Activated CD4-positive, alpha-beta T cell treated with anti-CD3 and anti-CD28 coated beads, Interleukin-10, Interleukin-2, amounts not matched to agents 100 ng/mL and 50 ng/mL, durations not matched to agents 16 hours and 8 hours (primary cell): Measurements from ENCODE around the gene AFAP1.
A peak's percentile ranks its signal among the peaks of the same experiment; 100 is the strongest.

Experiments used
- DNase-seq: peaks from one replicate; pipeline ENCODE4 v3.0.0-alpha.2; 2020

AFAP1 gene

DNA sequence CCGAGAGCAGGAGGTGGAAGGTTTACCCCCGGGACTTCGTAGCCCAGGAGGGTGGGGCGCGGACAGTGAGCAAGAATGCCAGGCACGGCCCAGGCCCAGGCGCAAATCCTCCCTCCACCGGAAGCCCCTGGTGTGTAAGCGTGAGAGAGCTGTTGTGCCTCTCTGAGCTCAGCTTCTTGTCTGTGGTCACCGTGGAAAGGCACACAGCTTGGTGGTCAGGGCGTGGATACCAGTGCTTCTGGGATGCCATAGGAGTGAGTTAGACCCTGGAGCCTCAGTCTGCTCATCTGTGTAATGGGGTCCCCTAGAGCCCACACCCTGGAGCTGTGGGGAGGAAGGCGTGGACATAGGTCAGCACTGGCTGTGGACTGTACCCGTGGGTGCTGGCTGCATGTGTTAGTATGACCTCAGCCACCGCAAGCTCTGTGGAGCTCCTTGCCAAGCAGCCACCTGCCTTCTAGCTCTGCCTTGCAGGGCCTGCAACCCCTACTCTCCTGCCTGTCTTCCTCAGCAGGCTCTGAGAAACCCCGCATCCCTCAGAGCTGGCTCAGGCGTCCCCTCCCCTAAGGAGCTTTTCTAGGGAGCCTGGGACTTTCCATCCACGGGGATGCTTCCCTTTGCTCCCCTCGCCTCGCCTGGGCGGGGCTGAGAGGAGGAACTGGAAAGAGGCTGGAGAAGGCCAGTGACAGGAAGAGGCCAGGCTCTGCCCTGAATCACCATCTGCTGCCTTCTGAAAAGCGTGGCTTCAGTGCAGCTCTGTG, 28.0 kb upstream of the AFAP1 start:
- DNase-seq: no peak

DNA sequence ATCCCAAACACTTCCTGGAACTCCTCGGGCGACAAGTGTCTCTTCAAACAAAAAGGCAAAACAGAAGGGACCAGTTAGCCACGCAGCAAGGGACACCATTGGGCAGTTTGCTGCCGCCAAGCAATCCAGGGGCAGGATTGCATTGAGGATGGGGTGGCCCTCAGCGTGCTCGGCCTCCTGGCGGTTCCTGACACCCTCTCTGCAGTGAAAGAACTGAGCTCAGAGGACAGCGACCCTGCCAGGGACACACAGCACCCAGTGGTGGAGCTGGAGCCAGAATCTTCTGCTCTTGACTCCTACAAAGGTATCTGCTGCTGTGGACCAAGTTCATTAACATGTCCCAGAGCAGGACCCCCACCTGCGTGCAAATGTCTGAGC, 27.4 kb upstream of the AFAP1 start:
- DNase-seq: no peak

DNA sequence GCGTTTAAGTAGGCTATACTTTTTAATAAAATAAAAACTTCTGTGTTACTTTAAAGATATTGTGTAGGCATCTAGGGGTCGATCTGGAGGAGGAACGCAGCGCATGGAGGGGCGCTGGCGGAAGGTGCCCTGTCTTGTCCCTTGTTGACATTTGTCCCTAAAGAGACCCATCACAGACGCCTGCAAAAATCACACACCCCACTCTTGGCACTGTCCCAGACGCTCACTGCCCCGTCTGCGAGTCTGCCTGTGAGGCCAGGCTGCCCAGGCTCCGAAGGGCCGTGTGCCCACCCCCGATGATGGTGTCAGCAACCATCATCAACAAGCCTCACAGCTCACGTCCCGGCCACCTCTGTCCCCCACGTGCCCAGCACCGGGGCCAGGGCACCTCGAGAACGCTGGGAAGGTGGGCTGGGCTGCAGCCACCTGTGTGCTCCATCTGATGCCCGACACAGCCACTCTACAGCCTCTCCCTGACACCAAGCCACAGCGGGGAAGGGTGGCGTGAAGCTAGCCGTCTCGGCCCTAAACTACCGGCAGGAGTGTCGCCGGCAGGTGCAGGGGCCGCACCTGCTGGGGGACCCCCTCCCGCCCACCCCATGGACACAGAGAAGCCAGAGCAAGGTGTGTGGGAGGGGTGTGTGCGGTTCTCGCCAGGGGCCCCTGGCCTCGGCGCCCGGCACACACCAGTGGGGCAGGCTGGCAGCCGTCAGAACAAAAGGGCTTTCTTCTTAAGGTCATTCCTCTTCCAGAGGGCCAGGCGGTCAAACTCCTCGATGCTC, 26.8 kb upstream of the AFAP1 start:
- no peak for DNase-seq

DNA sequence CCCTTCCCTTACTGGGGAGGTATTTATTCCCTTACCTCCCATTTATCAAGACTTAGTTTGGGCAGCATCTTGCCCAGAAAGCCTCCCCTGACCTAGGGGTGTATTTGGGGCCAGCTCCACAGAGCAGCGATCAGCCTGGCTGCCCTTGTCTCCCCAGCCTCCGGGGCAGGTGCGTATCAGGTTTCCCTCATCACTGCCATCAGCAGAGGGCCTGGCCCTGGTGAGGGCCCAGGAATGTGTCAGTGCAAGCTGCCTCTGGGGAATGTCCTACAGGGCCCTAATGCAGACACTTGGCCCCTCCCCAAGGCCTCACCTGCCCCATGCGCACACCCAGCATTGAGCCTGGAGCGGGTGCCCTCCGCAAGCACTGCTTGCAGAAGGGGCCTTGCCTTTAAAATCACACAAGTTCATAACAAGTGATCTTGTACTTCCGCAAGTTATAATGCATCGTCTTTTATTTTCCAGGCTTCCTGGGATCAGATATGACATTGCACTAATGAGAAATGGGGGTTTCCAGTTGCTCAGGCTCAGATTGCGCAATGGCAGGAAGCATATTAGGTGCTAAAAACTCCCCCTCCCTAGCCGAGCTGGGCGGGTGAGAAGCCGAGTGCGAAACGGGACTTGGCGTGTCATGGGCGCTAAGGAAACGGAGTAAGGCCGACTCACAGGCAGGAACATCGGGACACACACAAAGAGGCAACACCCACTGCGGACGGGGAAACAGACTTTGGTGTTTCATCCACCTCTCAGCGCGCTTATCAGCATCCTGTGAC, 25.4 kb upstream of the AFAP1 start:
- peak; percentile 66 for DNase-seq

DNA sequence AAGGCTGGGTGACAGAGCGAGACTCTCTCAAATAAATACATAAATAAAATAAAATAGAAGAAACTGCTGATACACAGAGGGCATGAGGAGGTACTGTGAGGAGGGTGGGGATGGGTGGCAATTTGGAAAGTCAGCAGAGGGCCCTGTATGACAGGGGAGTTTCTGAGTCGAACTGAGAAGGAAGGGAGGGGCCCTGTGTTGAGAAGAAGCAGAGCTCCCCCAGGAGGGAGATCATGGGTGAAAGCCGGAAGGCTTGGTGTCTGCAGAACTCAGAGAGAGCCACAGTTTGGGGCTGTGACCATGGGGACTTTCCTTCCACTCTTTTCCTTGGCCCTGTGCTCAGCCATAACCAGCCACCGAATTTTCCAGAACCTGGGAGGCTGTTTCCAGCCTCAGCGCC, 24.8 kb upstream of the AFAP1 start:
- peak; percentile 79 for DNase-seq

DNA sequence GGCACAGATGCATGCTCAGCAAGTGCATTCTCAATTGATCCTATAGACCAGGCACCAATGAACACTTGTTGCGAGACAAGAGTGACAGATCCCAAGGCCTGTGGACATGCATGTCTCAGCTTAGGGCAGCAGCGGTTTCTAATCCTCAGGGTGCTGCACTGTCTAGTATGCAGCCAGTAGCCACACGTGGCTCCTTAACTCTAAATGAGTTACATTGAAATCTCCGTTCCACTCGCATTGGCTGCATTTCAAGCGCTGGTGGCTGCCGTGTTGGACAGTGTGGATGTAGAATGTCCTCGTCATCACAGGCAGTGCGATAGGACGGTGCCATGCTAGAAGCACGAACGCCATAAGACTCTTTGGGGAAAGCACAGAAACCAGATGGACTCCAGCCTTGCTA, 24.0 kb upstream of the AFAP1 start:
- no peak for DNase-seq

DNA sequence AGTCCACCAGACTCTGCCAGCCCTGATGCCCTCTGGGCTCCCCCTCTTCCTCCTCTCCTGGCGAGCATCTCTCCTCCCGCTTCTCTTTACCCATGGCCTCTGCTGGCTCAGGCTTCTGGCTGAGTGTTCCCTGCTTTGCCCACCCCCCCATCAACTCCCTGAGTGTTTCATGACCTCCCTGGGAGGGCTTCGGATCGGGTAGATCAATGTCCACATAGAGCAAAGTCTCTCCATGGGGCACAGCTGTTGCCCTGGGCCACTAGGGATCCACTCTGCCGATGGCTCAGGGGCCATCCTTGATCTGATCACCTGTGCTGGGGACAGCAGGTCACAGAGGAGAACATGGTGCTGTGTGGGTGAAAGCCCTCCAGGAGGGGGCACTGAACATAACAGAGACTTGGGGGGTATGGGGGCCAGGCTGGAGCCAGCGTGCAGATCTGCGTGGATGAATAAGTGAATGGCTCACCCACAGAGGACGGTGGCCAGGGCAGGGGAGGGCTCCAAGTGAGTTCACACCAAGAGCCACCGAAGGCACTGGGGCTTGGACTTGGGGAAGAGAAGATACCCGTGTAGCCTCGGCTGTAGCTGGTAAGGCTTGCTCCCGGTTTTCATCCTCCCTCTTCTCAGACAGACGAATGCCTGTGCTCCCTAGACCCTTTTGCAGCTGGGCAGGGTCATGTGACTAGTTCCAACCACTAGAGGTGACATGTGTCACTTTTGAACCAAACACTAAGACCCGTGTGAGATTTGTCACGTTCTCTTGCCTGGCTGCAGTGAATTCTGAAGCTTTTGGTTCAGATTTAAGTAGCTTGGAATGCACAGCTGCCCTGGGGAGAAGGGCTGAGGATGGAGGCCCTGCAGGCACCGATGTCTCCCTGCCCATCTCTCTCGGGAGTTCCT, 23.2 kb upstream of the AFAP1 start:
- no peak for DNase-seq

DNA sequence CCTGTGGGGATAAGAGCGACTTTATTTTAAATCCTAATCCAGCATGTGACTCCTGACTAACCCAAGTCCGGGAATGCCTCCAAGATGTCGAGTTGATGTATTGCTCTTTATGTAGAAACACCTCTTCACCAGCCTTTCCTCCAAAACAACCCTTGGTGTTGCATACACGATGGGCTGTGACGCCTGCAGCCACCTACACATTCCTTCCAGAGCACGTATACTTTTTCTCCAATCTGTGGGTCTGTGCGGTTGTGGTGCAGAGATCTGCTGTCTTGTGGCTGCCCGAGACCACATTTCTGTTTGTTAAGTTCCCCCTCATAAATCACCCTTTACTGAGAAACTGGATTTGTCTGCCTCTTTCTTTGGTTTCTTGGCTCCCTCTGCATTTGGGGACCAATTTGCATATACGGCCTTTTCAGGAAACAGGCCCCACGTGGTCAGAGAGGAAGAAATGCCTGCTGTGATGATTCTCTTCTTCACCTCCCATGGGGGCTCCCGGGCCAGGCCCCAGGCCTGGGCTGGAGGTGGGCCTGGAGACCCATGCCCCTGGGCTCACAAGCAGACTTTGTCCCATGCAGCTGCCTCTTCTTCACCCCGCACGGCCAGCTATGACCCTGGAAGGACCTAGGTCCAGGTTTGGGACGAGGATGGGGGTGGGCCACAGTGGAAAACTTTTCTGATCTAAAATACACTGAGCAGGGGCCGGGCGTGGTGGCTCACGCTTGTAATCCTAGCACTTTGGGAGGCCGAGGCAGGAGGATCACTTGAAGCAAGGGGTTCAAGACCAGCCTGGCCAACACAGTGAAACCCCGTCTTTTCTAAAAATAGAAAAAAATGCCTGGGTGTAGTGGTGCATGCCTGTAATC, 21.4 kb upstream of the AFAP1 start:
- peak; percentile 80 for DNase-seq

DNA sequence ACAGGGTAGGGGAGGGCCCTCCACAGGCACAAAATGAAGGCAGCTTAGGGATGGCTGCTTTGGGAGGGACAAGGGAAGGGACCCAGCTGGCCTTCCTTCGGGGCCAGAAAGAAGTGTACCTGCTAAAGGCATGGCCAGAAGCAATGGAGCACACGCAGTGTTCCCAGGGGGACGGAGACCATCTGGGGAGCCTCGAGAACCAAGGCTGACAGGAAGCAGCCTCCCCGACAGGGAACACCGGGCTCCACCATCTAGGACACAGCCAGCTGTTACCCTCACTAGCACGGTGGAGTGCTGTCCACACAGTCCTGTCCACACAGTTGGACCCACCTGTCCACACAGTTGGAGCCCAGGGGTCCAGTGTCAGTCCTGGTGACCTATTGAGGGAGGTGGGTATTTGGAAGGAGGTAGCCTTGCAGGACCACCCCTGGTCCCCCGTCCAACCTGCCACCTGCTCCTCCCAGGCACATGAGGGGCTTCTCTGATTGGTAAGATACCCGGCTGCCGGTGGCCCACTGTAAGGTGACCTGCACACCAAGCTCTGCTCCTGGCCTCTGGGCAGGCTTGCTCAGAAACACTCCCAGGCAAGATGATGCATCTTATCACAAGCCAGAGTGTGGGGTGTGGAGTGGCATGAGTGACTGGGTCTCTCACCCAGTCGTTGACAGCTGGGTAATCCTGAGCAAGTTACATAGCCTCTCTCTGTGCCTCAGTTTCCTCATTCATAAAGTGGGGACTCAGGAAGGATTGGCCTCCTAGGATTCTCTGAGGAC, 20.5 kb upstream of the AFAP1 start:
- DNase-seq: no peak

DNA sequence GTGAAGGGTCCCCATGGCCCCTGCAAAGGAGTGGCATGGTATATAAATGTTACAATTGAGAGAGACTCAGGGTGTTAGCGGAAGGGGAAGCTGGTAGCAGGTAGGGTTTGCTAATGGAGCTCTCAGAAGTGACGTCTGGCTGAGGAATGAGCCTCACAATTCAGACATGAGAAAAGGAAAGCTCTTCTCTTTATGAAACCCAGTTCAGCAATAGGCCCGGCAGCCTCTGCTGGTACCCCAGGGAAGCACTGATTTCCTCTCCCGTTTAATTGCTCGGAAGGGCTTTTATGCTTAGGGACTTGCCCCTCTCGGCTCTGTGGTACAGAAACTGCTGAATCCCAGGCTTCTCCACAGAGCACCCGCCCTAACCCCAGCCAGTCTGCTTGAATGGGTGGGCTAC, 19.4 kb upstream of the AFAP1 start:
- no peak for DNase-seq

DNA sequence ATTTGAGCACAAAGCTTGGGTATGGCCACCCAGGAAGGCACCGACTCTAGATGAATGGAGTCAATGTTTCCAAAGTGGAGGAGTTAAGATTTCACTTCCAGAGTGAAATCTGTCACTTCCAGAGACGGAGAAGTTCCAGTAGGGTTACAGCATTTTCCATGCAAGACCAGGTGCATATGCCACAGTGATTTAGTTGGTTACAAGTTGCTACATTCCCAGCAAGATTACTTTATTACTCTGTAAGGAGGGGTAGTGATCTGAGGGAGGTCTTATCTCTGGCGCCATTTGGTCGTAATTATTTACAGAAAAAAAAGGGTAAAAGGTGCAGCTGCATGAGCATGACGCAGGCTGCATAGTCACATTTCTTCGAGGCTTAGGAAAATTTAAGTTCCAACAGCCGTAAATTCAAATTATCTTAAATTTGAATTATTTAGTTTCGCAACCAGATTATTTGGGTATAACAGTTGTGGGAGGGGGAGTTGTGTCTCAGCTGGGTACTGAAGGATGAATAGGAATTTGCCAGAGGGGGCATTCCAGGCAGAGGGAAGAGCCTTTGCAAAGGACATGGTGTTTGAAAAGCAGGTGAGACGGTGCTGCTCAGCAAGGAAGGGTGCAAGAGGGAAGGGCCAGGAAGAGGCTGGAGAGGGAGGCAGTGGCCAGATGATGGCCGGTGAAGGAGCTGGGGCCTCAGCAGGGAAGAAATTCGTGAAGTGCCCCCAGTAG, 17.4 kb upstream of the AFAP1 start:
- no peak for DNase-seq

DNA sequence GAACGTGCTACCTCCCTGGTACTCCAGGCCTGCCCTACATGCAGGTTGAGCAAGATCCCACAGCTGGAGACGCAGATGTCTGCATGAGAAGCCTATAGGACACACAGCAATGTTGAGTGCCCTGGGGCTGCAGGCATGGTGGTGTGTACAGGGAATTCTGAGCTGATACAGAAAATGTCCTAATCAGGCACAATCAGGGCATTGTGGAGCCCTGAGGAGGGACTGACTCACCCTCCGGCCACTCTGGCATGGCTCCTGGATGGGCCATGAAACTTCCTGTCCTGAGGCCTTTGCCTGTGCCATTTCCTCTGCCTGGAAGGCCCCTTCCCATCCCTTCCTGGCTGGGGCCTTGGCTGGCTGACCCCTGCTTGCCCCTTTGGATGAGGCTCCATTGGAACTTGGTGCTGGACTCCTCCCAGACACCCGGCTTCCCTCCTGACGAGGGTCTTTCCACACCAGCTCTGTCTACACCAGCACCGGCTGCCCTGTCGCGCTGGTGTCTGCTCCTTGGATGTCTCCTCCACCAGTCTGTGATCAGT, 16.7 kb upstream of the AFAP1 start:
- DNase-seq: no peak

DNA sequence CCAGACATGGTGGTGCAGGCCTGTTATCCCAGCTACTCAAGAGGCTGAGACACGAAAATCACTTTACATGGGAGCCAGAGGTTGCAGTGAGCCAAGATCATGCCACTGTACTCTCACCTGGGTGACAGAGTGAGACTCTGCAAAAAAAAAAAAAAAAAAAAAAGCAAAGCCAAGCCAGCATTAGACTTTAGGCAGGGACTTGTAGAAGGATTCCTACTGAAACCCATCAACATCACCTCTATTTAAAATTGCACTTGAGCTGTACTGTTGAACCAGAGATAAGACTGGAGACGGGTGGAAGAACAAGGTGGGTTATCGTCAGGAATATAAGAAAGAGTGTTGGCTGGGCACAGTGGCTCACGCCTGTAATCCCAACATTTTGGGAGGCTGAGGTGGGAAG, 15.7 kb upstream of the AFAP1 start:
- DNase-seq: no peak

DNA sequence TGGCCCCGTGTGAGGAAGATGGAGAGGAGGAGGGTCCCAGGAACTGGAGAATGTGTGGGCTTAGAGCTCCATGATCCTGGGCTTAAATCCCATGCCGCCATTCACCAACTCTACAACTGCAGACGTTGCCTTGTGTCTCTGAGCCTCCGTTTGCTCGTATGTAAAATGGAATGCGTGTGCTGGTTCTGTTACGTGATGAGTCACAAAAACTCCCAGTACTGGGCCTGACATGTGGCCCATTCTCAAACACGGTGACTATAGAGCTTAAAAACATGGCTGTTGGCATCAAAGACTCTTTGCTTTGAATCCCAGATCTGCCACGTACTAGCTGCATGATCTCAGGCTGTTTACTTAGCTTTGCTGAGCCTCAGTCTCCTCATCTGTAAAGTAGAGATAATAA, 13.0 kb upstream of the AFAP1 start:
- DNase-seq: no peak

DNA sequence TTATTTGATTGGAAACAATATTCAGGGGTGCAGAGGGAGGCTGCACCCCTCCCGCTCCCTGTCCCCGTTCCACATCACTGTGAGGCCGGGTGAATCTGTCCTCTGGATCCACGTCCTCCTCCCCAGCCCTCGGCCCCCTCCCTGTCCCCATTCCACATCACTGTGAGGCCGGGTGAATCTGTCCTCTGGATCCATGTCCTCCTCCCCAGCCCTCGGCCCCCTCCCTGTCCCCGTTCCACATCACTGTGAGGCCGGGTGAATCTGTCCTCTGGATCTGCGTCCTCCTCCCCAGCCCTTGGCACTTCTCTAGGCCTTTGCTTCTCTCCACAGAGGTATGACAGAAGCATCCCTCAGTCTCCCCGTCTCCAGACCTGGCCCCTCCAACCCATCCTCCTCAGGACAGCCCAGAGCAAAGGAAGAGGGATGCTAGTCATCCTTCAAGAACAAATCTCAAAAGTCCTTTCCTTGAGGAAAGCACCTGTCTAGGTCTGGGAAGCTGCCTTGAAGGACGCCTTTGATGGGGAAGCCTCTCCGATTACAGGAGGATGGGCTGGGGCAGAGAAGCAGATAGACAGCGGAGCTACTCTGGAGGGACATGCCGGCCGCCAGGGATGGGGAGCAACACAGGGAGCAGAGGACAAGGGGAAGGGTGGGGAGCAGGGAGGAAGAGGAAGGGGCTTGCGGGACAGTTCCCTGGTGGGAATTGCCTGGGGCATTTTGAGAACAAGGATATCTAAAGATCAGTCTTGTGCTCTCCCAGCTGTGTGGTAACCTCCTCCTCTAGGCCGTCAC, 10.8 kb upstream of the AFAP1 start:
- DNase-seq: no peak

DNA sequence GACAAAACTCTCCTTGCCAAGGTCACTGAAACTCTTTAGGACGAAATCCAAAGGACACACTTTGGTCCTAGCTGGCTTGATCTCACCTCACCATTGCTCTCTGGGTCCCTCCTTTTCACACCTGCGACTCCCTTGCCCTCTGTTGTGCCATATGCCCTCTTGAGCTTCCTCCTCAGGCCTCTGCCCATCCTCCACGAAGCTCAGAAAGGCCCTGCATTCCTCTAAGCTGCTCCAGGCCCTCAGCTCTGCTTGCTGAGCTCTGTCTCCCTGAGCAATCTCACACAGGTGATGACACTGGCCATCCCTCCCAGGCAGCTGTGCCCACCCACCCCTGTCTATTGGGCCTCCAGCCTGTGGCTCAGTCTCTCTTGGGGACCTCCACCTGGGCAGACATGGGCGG, 10.1 kb upstream of the AFAP1 start:
- DNase-seq: no peak

DNA sequence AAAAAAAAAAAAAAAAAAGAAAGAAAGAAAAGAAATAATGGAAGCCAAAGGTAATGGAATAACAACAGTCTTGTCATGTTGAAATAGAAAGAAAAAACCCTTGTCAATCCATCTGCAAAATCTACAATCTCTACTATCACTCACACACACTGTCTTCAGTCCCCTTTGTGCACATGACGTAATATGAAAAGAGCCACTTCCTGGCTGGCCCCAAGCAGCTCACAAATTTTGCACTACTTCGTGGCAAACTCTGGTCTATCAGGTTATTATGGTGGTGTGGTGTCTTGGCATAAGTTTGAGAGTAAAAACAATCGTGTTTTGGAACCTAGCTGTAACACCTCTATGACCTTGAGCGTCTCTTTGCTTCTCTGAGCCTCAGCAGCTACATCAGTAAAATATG, 8.3 kb upstream of the AFAP1 start:
- DNase-seq: peak; percentile 40

DNA sequence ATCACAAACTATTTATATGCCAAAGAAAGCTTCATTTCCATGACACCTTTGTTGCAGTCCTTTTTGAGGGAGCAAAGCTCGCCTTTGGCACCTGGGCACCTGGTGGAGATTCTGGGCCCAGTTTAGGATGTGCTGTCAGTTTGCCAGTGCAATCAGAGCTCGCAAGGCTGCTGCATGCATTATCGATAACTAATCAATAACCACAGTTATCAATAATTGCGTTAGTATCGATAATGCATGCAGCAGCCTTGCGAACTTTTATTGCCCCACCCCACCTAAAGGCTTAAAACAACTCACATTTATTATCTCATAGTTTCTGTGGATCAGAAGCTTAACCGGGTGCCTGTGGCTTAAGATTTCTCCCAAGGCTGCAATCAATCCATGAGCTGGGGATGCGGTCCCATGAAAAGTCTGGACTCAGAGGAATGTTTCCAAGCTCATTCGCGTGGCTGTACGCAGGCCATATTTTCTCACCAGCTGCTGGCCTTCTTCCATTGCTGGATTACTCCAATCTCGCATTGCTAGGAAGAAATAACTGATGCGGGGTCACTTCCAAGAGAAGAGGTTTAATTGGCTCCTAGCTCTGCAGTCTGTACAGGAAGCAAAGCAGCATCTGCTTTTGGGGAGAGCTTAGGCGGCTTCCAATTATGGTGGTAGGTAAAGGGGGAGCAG, 6.2 kb upstream of the AFAP1 start:
- no peak for DNase-seq
